ENCODE results near the gene PPHLN1. TPM values are rescaled to one million over a fixed set of nuclear protein-coding genes. Genes with fewer than 3 reads are reported as not detected.
"Not testable (repeated sequence)": the region's sequence is repeated elsewhere in the genome, so short reads cannot be mapped to it uniquely, and the experiment has no call there.

Gene PPHLN1
- total RNA-seq, 2 experiments from 2014 or later, result 73.2 to 76.1 TPM

GRCh38 chr12:42326541-42327226 is 717 bp downstream of the PPHLN1 start:
- DNase-seq (peak; percentile 16), ATAC-seq (peak; percentile 26)
- Mint-ChIP-seq H3K4me1 (ENCODE audit: low read depth) (peaks cover 45% of the 10 kb centered on the region), H3K9me3 (no peaks in the 10 kb centered on the region), H3K27me3 (no peaks in the 10 kb centered on the region), H3K4me3 (peak overlapping the region; percentile 87), H3K36me3 (ENCODE audit: low read depth) (peaks cover 25% of the 10 kb centered on the region), H3K27ac (peak overlapping the region; percentile 95)
- intact Hi-C loops (cut with micrococcal nuclease), result loop anchor here (5.0 kb wide), 1 partner anchor 89 kb away; the partner anchor contains the start of gene YAF2
- ChIA-PET POLR2A (interaction anchor here (0.6 to 1.6 kb wide), 5 partner anchors 12 to 91 kb away, joined by 3 to 5 read pairs (median 3); no protein-coding TSS in a partner anchor), CTCF (interaction anchor here (1.0 to 2.0 kb wide), 3 partner anchors 21 to 45 kb away, joined by 3 to 9 read pairs (median 3); no protein-coding TSS in a partner anchor)
- TF ChIP-seq, protein P1, sequence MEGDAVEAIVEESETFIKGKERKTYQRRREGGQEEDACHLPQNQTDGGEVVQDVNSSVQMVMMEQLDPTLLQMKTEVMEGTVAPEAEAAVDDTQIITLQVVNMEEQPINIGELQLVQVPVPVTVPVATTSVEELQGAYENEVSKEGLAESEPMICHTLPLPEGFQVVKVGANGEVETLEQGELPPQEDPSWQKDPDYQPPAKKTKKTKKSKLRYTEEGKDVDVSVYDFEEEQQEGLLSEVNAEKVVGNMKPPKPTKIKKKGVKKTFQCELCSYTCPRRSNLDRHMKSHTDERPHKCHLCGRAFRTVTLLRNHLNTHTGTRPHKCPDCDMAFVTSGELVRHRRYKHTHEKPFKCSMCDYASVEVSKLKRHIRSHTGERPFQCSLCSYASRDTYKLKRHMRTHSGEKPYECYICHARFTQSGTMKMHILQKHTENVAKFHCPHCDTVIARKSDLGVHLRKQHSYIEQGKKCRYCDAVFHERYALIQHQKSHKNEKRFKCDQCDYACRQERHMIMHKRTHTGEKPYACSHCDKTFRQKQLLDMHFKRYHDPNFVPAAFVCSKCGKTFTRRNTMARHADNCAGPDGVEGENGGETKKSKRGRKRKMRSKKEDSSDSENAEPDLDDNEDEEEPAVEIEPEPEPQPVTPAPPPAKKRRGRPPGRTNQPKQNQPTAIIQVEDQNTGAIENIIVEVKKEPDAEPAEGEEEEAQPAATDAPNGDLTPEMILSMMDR (IDR thresholded peaks at IDR 0.05), result no peak

DNA sequence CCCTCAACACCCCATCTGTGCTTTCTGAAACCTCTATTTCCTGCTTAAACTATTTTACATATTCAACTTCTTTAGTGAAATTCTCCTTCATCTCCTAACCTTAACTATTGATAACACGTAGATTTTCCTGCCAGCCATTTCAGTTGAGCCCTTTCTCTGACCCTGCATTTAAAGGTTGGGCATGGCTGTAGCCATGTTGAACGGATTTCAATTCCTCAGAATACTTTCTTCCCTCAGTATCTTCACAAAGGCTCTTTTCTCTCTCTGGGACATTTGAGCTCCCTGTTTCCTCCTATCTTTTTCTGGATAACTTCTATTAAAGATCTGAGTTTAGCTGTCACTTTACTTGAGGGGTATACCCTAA is 1.2 kb downstream of the PPHLN1 start:
- ChIA-PET CTCF (interaction anchor here (1.0 to 2.0 kb wide), 3 partner anchors 20 to 45 kb away, joined by 3 to 9 read pairs (median 3); no protein-coding TSS in a partner anchor), POLR2A (interaction anchor here (0.8 to 1.5 kb wide), 2 partner anchors 14 to 54 kb away, joined by 3 read pairs; no protein-coding TSS in a partner anchor)
- intact Hi-C loops (cut with micrococcal nuclease), result loop anchor here (5.0 kb wide), 1 partner anchor 90 kb away; the partner anchor contains the start of gene YAF2
- Mint-ChIP-seq H3K27me3 (no peaks in the 10 kb centered on the region), H3K4me1 (ENCODE audit: low read depth) (peaks cover 50% of the 10 kb centered on the region), H3K27ac (peak overlapping the region; percentile 95), H3K9me3 (no peaks in the 10 kb centered on the region), H3K4me3 (peak overlapping the region; percentile 87), H3K36me3 (ENCODE audit: low read depth) (peaks cover 25% of the 10 kb centered on the region)
- ATAC-seq (no peak), DNase-seq (no peak)
- TF ChIP-seq, protein P1 (IDR thresholded peaks at IDR 0.05), result no peak

DNA sequence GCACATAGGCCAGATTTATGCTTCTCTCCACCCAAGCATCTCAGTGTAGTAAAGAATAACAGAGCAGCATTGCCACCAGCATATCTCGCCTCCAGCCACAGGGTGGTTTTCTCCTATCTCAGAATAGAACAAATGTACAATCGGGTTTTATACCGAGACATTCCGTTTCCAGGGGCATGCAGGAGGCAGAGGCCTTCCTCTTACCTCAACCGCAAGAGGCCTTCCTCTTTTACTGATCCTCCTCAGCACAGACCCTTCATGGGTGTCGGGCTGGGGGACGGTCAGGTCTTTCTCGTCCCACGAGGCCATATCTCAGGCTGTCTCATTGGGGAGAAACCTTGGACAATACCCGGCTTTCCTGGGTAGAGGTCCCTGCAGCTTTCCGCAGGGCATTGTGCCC is 4.1 kb downstream of the PPHLN1 start:
- intact Hi-C loops (cut with micrococcal nuclease), result loop anchor here (10.0 kb wide), 1 partner anchor 205 kb away; no protein-coding TSS in a partner anchor
- ATAC-seq, H3K4me3 Mint-ChIP-seq, POLR2A ChIA-PET, DNase-seq, H3K27me3 Mint-ChIP-seq, H3K9me3 Mint-ChIP-seq: not testable (repeated sequence)
- Mint-ChIP-seq H3K4me1 (ENCODE audit: low read depth) (peaks cover 62% of the 10 kb centered on the region), H3K36me3 (ENCODE audit: low read depth) (peaks cover 23% of the 10 kb centered on the region), H3K27ac (peak overlapping the region; percentile 26)
- CTCF ChIA-PET, result interaction anchor here (2.2 kb wide), 1 partner anchor 10 kb away, joined by 7 read pairs; no protein-coding TSS in a partner anchor

GRCh38 chr12:42332301-42333285 is 6.6 kb downstream of the PPHLN1 start:
- H3K27ac Mint-ChIP-seq, result no peak overlapping the region
- H3K4me3 Mint-ChIP-seq, result no peak overlapping the region
- peaks cover 58% of the 10 kb centered on the region for H3K4me1 Mint-ChIP-seq (ENCODE audit: low read depth)
- peaks cover 14% of the 10 kb centered on the region for H3K36me3 Mint-ChIP-seq (ENCODE audit: low read depth)
- H3K9me3 Mint-ChIP-seq, result no peaks in the 10 kb centered on the region
- DNase-seq, result peak; percentile 55
- intact Hi-C loops (cut with micrococcal nuclease), result loop anchor here (10.0 kb wide), 1 partner anchor 208 kb away; no protein-coding TSS in a partner anchor
- ChIA-PET POLR2A (no interaction called here), CTCF (interaction anchor here (0.6 to 2.2 kb wide), 24 partner anchors 8 to 238 kb away, joined by 3 to 20 read pairs (median 4); partner anchors contain the start of gene GXYLT1)
- peak; percentile 71 for ATAC-seq
- H3K27me3 Mint-ChIP-seq, result no peaks in the 10 kb centered on the region
- TF ChIP-seq, protein P1 (IDR thresholded peaks at IDR 0.05), result peak; percentile 81

DNA sequence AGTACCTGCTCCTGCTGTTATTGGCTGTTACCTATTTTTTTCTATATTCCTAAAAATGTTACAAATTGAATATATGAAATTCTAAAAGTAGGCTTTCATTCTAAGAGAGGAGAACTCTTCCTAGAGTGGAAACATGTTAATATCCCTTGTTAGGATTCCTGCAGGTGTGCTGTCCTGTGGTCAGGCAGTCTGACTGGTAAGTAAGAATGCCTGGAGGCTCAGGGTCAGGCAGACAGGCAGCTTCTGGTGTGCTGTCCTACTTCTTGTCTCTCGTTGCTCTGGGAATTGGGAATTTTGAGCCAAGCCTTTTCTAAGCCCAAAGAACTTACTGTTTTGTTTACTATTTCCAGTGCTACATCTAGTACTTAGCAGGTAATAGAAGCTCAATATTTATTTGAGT is 10.3 kb downstream of the PPHLN1 start:
- no peak for DNase-seq
- ChIA-PET CTCF (interaction anchor here (1.1 kb wide), 1 partner anchor 36 kb away, joined by 5 read pairs; no protein-coding TSS in a partner anchor), POLR2A (no interaction called here)
- Mint-ChIP-seq H3K4me1 (ENCODE audit: low read depth) (peaks cover 48% of the 10 kb centered on the region), H3K27me3 (no peaks in the 10 kb centered on the region), H3K27ac (no peak overlapping the region), H3K36me3 (ENCODE audit: low read depth) (peaks cover 22% of the 10 kb centered on the region), H3K9me3 (no peaks in the 10 kb centered on the region), H3K4me3 (no peak overlapping the region)
- TF ChIP-seq, protein P1 (IDR thresholded peaks at IDR 0.05), result no peak
- no peak for ATAC-seq
- intact Hi-C loops (cut with micrococcal nuclease), result loop anchor here (10.0 kb wide), 1 partner anchor 211 kb away; no protein-coding TSS in a partner anchor

Data from activated CD8-positive, alpha-beta T cell treated with anti-CD3 and anti-CD28 coated beads for 36 hours (primary cell).